WI38 (cell line): ENCODE measurements around the gene SLC35F3.

Source experiments
- H3K4me3 ChIP-seq: 2 replicates; pipeline ENCODE4 v1.5.1; 2011; ENCODE audit warnings: low read depth, mild to moderate bottlenecking, control low read depth, low read length
- TF ChIP-seq, protein P1 (sequence below): IDR thresholded peaks from 2 replicates; pipeline ENCODE4 v1.5.1; 2012; ENCODE audit warnings: low read depth, mild to moderate bottlenecking, control low read depth, low read length

SLC35F3 gene

DNA sequence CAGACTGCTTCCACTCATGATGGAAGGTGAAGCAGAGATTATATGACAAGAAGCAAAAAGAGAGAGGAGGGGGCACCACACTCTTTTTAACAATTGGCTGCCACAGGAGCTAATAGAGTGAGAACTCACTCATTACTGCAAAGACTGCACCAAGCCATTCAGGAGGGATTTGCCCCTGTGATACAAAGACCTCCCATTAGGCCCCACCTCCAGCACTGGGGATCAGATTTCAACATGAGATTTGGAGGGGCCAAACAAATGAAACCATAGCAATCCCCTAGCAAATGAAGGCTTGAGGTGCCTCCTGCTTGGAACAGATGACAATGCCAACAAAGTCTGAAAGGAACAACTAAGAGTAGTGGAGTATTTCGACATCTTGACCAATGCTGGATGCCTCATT is 346.3 kb downstream of the SLC35F3 start:
- H3K4me3 ChIP-seq, result no peak overlapping the region
- TF ChIP-seq, protein P1, sequence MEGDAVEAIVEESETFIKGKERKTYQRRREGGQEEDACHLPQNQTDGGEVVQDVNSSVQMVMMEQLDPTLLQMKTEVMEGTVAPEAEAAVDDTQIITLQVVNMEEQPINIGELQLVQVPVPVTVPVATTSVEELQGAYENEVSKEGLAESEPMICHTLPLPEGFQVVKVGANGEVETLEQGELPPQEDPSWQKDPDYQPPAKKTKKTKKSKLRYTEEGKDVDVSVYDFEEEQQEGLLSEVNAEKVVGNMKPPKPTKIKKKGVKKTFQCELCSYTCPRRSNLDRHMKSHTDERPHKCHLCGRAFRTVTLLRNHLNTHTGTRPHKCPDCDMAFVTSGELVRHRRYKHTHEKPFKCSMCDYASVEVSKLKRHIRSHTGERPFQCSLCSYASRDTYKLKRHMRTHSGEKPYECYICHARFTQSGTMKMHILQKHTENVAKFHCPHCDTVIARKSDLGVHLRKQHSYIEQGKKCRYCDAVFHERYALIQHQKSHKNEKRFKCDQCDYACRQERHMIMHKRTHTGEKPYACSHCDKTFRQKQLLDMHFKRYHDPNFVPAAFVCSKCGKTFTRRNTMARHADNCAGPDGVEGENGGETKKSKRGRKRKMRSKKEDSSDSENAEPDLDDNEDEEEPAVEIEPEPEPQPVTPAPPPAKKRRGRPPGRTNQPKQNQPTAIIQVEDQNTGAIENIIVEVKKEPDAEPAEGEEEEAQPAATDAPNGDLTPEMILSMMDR, result no peak

DNA sequence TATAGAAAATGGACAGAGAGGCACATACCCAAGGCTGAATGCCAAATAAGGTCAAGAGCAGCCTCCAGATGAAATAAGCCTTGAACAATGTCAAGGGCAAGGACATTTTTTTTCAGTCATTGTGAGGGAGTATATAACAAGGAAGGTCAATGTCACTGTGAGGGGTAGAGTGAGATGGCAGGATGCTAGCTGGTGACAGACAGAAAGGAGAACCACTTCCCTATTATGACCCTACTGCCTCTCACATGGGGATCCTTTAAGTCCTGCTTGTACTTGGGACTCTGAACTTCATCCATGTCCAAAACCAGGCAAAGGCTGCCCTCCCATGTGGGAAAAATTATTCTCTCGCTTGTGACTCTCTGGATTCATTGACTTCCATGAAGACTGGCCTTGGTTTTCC is 349.3 kb downstream of the SLC35F3 start:
- TF ChIP-seq, protein P1, result no peak
- H3K4me3 ChIP-seq, result no peak overlapping the region

DNA sequence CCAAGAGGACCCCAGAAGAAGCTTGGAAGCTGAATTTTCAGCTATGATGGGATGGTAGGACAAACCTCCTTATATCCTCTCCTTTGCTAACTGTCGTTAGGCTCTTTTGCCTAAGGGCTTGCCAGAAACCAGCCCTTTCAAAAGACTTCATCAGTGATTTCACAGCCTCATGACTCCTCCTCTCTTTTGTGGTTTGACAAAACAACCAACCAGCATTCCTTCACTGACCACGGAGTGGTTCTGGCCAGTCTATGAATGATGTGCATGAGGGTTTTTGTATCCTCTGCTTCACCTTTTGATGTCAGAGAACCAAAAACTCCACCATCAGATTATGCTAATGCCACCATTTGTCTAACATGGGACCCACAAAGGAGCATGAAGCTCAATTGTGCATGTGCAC is 351.9 kb downstream of the SLC35F3 start:
- no peak overlapping the region for H3K4me3 ChIP-seq
- TF ChIP-seq, protein P1, result no peak

DNA sequence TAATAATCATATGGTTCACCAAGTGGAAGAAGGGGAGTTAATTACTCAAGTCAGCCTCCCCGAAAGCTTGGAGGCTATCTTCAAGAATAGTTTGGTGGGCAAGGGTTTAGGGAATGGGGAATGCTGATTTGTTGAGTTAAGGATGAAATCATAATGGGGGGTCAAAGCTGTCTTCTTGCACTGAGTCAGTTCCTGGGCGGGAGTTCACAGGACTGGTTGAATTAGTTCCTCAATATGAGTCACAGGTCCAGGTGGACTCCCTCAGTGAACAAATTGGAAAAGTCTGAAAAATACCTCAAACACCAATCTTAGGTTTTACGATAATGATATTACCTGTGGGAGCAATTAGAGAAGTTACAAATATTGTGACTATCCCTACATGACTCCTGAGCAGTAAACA is 353.6 kb downstream of the SLC35F3 start:
- H3K4me3 ChIP-seq, result no peak overlapping the region
- TF ChIP-seq, protein P1, result no peak

DNA sequence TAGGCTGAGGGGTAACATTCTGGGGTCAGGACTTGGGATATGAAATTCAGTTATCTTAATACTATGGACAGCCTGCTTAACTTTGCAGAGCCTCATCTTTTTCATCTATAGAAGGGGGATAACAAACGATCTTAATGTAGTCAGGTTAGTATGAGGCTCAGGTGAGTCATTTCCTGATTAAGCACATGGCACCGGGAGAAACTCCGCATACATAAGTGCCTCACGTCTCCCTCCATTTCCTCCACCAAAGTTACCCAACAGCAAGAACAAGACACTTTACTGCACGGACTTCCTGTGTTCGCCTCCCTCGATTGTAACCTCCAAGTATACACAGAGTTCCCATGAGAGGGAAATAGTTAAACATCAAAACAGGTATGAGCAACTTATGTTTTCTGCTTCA is 356.1 kb downstream of the SLC35F3 start:
- TF ChIP-seq, protein P1, result no peak
- no peak overlapping the region for H3K4me3 ChIP-seq

DNA sequence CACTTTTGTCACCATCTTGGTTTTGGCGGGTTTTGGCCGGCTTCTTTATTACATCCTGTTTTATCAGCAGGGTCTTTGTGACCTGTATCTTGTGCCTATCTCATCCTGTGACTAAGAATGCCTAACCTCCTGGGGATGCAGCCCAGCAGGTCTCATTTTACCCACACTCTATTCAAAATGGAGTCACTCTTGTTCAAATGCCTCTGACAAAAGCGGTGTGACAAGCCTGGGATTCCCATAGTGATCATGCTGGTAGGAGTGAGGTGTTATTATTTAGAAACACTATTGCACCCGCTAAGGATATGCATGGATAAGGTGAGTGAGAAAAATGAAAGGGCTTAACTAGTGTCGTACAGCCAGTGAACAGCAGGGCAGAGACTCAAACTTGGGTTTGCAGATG is 357.1 kb downstream of the SLC35F3 start:
- H3K4me3 ChIP-seq, result no peak overlapping the region
- TF ChIP-seq, protein P1, result no peak

DNA sequence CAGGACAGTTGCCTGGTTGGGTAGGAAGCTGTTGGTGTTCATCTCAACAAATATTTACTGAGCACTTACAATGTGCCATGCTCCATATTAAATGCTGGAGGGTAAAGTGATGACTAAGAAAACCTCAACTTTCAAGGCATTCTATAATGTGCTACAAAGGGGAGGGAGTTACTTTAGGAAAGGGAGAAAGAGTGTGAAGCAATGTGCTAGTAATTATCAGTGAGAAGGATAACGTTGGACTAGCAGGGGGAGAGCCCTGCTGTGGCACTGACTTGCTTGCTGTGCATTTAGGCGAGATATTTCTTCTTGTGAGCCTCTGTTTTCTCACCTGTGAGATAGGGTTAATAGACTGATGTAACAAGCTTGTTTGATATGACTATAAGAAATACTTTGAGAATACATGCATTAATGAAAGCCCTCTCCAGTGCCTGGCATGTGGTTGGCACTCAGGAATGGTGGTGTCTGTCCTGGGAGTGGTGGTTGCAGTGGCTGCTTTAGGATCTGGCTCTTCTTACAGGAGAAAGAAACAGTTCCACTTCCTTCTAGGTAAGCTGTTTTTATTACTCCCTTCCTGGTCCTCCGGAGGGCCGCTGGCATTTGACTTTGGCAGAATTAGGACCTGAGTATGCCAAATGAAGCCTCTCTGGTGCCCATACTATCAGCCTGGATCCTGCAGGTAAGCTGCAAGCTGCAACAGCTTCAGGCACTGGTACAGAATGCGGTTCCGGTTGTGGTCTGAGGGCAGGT is 357.7 kb downstream of the SLC35F3 start:
- no peak overlapping the region for H3K4me3 ChIP-seq
- TF ChIP-seq, protein P1, result no peak
